HepG2 (cell line): Measurements from ENCODE around the gene DHX34.

ENCODE experiments used
- BHLHE40 ChIP-seq: IDR thresholded peaks from 2 replicates; pipeline ENCODE4 v1.6.1; 2011; ENCODE audit warnings: low read length, improper control_type of control experiment
- BRCA1 ChIP-seq: sonication (generic); formaldehyde crosslinking; IDR thresholded peaks from 2 replicates; pipeline ENCODE4 v1.4.0; 2020; ENCODE audit warnings: missing genetic modification reagents
- CHD4 ChIP-seq: fragments of 200-600 bp; sonication (generic); IDR thresholded peaks from 2 replicates; pipeline ENCODE4 v1.7.0; 2017; ENCODE audit warnings: mild to moderate bottlenecking, low read length, borderline replicate concordance
- NPAS2 ChIP-seq: sonication (generic); formaldehyde crosslinking; IDR thresholded peaks from 2 replicates; pipeline ENCODE4 v1.8.0; 2022; ENCODE audit warnings: mild to moderate bottlenecking, missing genetic modification reagents, borderline replicate concordance
- POLR2A ChIP-seq, 2 experiments: IDR thresholded peaks; 2 replicates each; pipeline ENCODE4 v1.6.1; 2011; ENCODE audit warnings: low read depth in 2 of 2, low read length in 2 of 2, mild to moderate bottlenecking in 1 of 2, moderate library complexity in 1 of 2; ENCODE audit not compliant: insufficient read depth in 1 of 2
- POLR2AphosphoS5 ChIP-seq: IDR thresholded peaks from 2 replicates; pipeline ENCODE4 v1.6.1; 2012; ENCODE audit warnings: low read depth, low read length
- TOE1 ChIP-seq: sonication (generic); formaldehyde crosslinking; IDR thresholded peaks from 2 replicates; pipeline ENCODE4 v1.4.0; 2020; ENCODE audit warnings: mild to moderate bottlenecking, missing genetic modification reagents
- ZNF615 ChIP-seq: sonication (generic); formaldehyde crosslinking; IDR thresholded peaks from 2 replicates; pipeline ENCODE4 v1.5.0; 2020; ENCODE audit warnings: mild to moderate bottlenecking, missing genetic modification reagents, borderline replicate concordance
- ZZZ3 ChIP-seq: sonication (generic); formaldehyde crosslinking; IDR thresholded peaks from 2 replicates; pipeline ENCODE4 v1.4.0; 2020; ENCODE audit warnings: missing genetic modification reagents, mild to moderate bottlenecking, borderline replicate concordance

GRCh38 chr19:47341734-47342133, 7.4 kb upstream of the DHX34 start:
- no peak for TF ChIP-seq CHD4
- no peak for TF ChIP-seq ZZZ3 (CRISPR knock-in tag)
- no peak for TF ChIP-seq POLR2AphosphoS5
- TF ChIP-seq ZNF615: no peak
- no peak for TF ChIP-seq POLR2A (IDR thresholded peaks at IDR 0.05; ENCODE audit: insufficient read depth in 1 of 2, low read depth in 2 of 2, low read length in 2 of 2)
- TF ChIP-seq BHLHE40: no peak
- no peak for TF ChIP-seq TOE1 (CRISPR knock-in tag)
- no peak for TF ChIP-seq BRCA1 (CRISPR knock-in tag)
- TF ChIP-seq NPAS2 (CRISPR knock-in tag): no peak
